ENCODE results near the gene MAD1L1.

DNA sequence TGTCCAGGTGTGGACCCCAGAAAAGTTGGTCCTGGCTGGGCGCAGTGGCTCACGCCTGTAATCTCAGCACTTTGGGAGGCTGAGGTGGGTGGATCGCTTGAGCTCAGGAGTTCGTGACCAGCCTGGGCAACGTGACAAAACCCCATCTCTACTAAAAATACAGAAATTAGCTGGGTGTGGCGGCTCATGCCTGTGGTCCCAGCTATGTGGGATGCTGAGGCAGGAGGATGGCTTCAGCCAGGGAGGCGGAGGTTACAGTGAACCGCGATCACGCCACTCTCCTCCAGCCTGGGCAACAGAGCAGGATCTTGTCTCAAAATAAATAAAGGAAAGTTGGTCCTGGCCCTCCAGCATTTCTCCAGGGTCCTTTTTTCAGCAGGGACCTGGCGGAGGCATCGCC, 10.7 kb upstream of the MAD1L1 start:
- TF ChIP-seq, protein P1, sequence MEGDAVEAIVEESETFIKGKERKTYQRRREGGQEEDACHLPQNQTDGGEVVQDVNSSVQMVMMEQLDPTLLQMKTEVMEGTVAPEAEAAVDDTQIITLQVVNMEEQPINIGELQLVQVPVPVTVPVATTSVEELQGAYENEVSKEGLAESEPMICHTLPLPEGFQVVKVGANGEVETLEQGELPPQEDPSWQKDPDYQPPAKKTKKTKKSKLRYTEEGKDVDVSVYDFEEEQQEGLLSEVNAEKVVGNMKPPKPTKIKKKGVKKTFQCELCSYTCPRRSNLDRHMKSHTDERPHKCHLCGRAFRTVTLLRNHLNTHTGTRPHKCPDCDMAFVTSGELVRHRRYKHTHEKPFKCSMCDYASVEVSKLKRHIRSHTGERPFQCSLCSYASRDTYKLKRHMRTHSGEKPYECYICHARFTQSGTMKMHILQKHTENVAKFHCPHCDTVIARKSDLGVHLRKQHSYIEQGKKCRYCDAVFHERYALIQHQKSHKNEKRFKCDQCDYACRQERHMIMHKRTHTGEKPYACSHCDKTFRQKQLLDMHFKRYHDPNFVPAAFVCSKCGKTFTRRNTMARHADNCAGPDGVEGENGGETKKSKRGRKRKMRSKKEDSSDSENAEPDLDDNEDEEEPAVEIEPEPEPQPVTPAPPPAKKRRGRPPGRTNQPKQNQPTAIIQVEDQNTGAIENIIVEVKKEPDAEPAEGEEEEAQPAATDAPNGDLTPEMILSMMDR (IDR thresholded peaks at IDR 0.05): no peak
- TF ChIP-seq POLR2A (IDR thresholded peaks at IDR 0.05): no peak
